OCI-LY3 (cell line): ENCODE data around the gene TMPO.

Experiments used
- CTCF ChIP-seq: fragments of 200-600, 300-600 bp; sonication (generic); IDR thresholded peaks from 2 replicates; pipeline ENCODE4 v1.5.1; 2014; ENCODE audit warnings: antibody characterized with exemption, low read length, low read depth
- EZH2phosphoT487 ChIP-seq: fragments of 200-600 bp; shearing (Covaris generic); IDR thresholded peaks from 2 replicates; pipeline ENCODE4 v1.6.1; 2018; ENCODE audit warnings: antibody characterized with exemption, mixed run types, low read depth

GRCh38 chr12:98489176-98489575 lies 26.2 kb upstream of the TMPO start:
- no peak for TF ChIP-seq CTCF
- no peak for TF ChIP-seq EZH2phosphoT487
